Tibial nerve (tissue), 4 donors: Measurements from ENCODE around the gene ATP12A. TPM values are rescaled to one million over a fixed set of nuclear protein-coding genes. Genes with fewer than 3 reads are reported as not detected.

ENCODE experiments used
- DNase-seq, 2 donors: peaks; one replicate each; pipeline ENCODE4 v3.0.0-alpha.2; 2019; ENCODE audit warnings: low spot score in 2 of 2
- H3K27ac ChIP-seq, 4 donors: fragments of 200-600 bp; sonication (generic) in 3 of 4; one replicate each; pipeline ENCODE4 v1.5.1; 2017 to 2019; ENCODE audit warnings: mild to moderate bottlenecking in 1 of 4
- H3K27me3 ChIP-seq, 2 donors: fragments of 200-600 bp; sonication (generic) in 1 of 2; one replicate each; pipeline versions ENCODE4 v1.5.1 to v1.6.0; 2017 to 2019
- H3K36me3 ChIP-seq, 3 donors: fragments of 200-600 bp; sonication (generic); one replicate each; pipeline ENCODE4 v1.5.1; 2018 to 2019
- H3K4me1 ChIP-seq, 4 donors: fragments of 200-600 bp; sonication (generic) in 3 of 4; one replicate each; pipeline ENCODE4 v1.5.1; 2017 to 2019
- H3K4me3 ChIP-seq, 4 donors: fragments of 200-600 bp; sonication (generic) in 3 of 4; one replicate each; pipeline ENCODE4 v1.5.1; 2017 to 2019; ENCODE audit warnings: mild to moderate bottlenecking in 1 of 4, moderate library complexity in 1 of 4
- H3K9me3 ChIP-seq, 4 donors: fragments of 200-600 bp; sonication (generic) in 3 of 4; one replicate each; pipeline ENCODE4 v1.5.1; 2017 to 2019
- CTCF ChIP-seq, 5 experiments: fragments of 200-600 bp in 3 of 5; fragments of 450-650 bp in 2 of 5; sonication (generic) in 3 of 5; IDR thresholded peaks; one replicate each; pipeline ENCODE4 v1.5.1; 2016 to 2019; ENCODE audit warnings: antibody characterized with exemption in 5 of 5, mild to moderate bottlenecking in 3 of 5, moderate library complexity in 2 of 5
- EP300 ChIP-seq, 2 donors: sonication (generic); formaldehyde crosslinking; IDR thresholded peaks; one replicate each; pipeline ENCODE4 v1.6.1; 2017; ENCODE audit warnings: antibody characterized with exemption in 2 of 2, mild to moderate bottlenecking in 1 of 2
- POLR2A ChIP-seq, 2 donors: fragments of 450-650 bp; IDR thresholded peaks; one replicate each; pipeline ENCODE4 v1.6.1; 2017; ENCODE audit warnings: antibody characterized with exemption in 2 of 2, mild to moderate bottlenecking in 2 of 2, moderate library complexity in 2 of 2
- WGBS, 2 donors: methylation state at CpG; one replicate each; pipeline ENCODE4 v1.1.5; 2018; 5-methylcytosine and 5-hydroxymethylcytosine counted together
- total RNA-seq, 4 donors: library from RNA; depleted of rRNA; stranded (reverse); fragments of >200 nt; gene quantifications; one replicate each; pipeline ENCODE4 v1.1.0, GENCODE V29; 2016

The ATP12A gene
- total RNA-seq, 4 donors from 2014 or later: not detected

GRCh38 chr13:24638096-24638495 is 42.1 kb upstream of the ATP12A start:
- H3K27me3 ChIP-seq: no peaks in the 10 kb centered on the region
- no peak overlapping the region for H3K4me3 ChIP-seq
- no peaks in the 10 kb centered on the region for H3K4me1 ChIP-seq
- no peaks in the 10 kb centered on the region for H3K36me3 ChIP-seq
- no peak overlapping the region for H3K27ac ChIP-seq
- no peak for TF ChIP-seq EP300 (IDR thresholded peaks at IDR 0.05)
- no peak for TF ChIP-seq POLR2A (IDR thresholded peaks at IDR 0.05)
- TF ChIP-seq CTCF (IDR thresholded peaks at IDR 0.05): no peak
- WGBS, 2 donors: 56 to 71% methylated on average over 11 to 23 of the region's 23 CpGs
- no peaks in the 10 kb centered on the region for H3K9me3 ChIP-seq
- no peak for DNase-seq

DNA sequence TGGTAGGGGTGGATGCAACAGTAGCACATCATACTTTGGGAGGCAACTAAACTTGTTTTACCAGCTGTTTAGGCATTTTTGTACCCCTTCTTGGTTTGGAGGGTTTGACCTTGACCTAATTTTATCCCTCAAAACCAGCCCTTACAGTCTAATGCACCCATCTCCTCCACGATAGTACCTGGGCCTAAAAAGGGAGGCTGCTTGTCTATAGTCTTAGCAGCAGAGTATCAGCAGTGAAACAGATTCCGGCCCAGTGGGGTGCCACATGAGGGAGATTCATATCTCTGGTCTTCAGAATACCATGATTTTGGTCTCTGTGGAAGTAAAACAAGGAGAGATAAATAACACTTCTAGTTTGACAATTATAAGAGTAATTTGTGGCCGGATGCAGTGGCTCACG is 39.5 kb upstream of the ATP12A start:
- H3K27me3 ChIP-seq: no peaks in the 10 kb centered on the region
- H3K27ac ChIP-seq: no peak overlapping the region
- H3K36me3 ChIP-seq: no peaks in the 10 kb centered on the region
- no peak for TF ChIP-seq EP300 (IDR thresholded peaks at IDR 0.05)
- TF ChIP-seq POLR2A (IDR thresholded peaks at IDR 0.05): no peak
- no peak for TF ChIP-seq CTCF (IDR thresholded peaks at IDR 0.05)
- H3K9me3 ChIP-seq: no peaks in the 10 kb centered on the region
- no peaks in the 10 kb centered on the region for H3K4me1 ChIP-seq
- H3K4me3 ChIP-seq: no peak overlapping the region
- DNase-seq: no peak
- WGBS, 2 donors: 93 to 95% methylated on average over 4 of the region's 4 CpGs

- Histone ChIP-seq H3K36me3 (no peaks in the 10 kb centered on the region), H3K27ac (no peak overlapping the region), H3K9me3 (no peaks in the 10 kb centered on the region), H3K4me3 (no peak overlapping the region), H3K4me1 (no peaks in the 10 kb centered on the region), H3K27me3 (no peaks in the 10 kb centered on the region)
- DNase-seq: no peak
- TF ChIP-seq POLR2A (IDR thresholded peaks at IDR 0.05) (no peak), EP300 (IDR thresholded peaks at IDR 0.05) (no peak), CTCF (IDR thresholded peaks at IDR 0.05) (no peak)
- 85 to 90% methylated on average over 6 of the region's 6 CpGs for WGBS, 2 donors
Measured at GRCh38 chr13:24642219-24642618, 38.0 kb upstream of the ATP12A start.

DNA sequence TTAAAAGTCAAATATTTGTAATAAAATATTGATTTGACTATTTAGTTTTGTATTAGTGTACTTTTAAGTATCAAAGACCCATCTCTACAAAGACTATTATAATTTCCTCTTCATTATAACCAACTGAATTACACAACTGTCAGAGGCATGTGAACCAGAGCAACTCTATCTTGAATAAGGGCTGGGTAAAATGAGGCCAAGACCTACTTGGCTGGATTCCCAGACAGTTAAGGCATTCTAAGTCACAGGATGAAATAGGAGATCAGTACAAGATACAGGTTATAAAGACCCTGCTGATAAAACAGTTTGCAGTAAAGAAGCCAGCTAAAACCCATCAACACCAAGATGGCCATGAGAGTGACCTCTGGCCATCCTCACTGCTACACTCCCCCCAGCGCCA is 36.2 kb upstream of the ATP12A start:
- Histone ChIP-seq H3K27me3 (no peaks in the 10 kb centered on the region), H3K4me3 (no peak overlapping the region), H3K9me3 (no peaks in the 10 kb centered on the region), H3K36me3 (no peaks in the 10 kb centered on the region), H3K4me1 (no peaks in the 10 kb centered on the region), H3K27ac (no peak overlapping the region)
- TF ChIP-seq CTCF (IDR thresholded peaks at IDR 0.05) (no peak), POLR2A (IDR thresholded peaks at IDR 0.05) (no peak), EP300 (IDR thresholded peaks at IDR 0.05) (no peak)
- 88% methylated on average over 1 of the region's 1 CpG for WGBS, 2 donors
- DNase-seq: no peak

GRCh38 chr13:24648271-24648670 is 31.9 kb upstream of the ATP12A start:
- TF ChIP-seq CTCF (IDR thresholded peaks at IDR 0.05) (no peak), EP300 (IDR thresholded peaks at IDR 0.05) (no peak), POLR2A (IDR thresholded peaks at IDR 0.05) (no peak)
- H3K27ac ChIP-seq: no peak overlapping the region
- no peaks in the 10 kb centered on the region for H3K27me3 ChIP-seq
- DNase-seq: no peak
- H3K4me1 ChIP-seq: no peaks in the 10 kb centered on the region
- H3K36me3 ChIP-seq: no peaks in the 10 kb centered on the region
- no peaks in the 10 kb centered on the region for H3K9me3 ChIP-seq
- no peak overlapping the region for H3K4me3 ChIP-seq
